Type B pancreatic cell (in vitro differentiated cells): ENCODE results near the gene NUP210L. TPM values are rescaled to one million over a fixed set of nuclear protein-coding genes. Genes with fewer than 3 reads are reported as not detected.

Experiments used
- DNase-seq: peaks from one replicate; pipeline ENCODE4 v3.0.0; 2021; ENCODE audit warnings: mixed read lengths; ENCODE audit not compliant: unreplicated experiment; ENCODE audit errors: extremely low spot score
- H3K27ac Mint-ChIP-seq: 2 replicates; pipeline ENCODE4 v1.8.0; 2021; ENCODE audit warnings: mild to moderate bottlenecking, mixed read lengths
- H3K27me3 Mint-ChIP-seq: 2 replicates; pipeline ENCODE4 v1.8.0; 2021; ENCODE audit warnings: mixed read lengths
- H3K36me3 Mint-ChIP-seq: 2 replicates; pipeline ENCODE4 v1.8.0; 2021; ENCODE audit warnings: mixed read lengths
- H3K4me1 Mint-ChIP-seq: one replicate; pipeline ENCODE4 v1.8.0; 2021; ENCODE audit warnings: mixed read lengths; ENCODE audit not compliant: unreplicated experiment
- H3K4me3 Mint-ChIP-seq: 2 replicates; pipeline ENCODE4 v1.8.0; 2021; ENCODE audit warnings: mild to moderate bottlenecking, mixed read lengths
- H3K9me3 Mint-ChIP-seq: 2 replicates; pipeline ENCODE4 v1.8.0; 2021; ENCODE audit warnings: mixed read lengths
- total RNA-seq: library from RNA; stranded (reverse); gene quantifications from 2 replicates; pipeline ENCODE4 v1.2.1, GENCODE V29; 2021; ENCODE audit warnings: low replicate concordance
- TF ChIP-seq, protein P1 (sequence below): fragments of 200-600 bp; sonication (generic); conservative IDR thresholded peaks from 2 replicates; pipeline ENCODE4 v1.5.0; 2021; ENCODE audit warnings: antibody characterized with exemption, mild to moderate bottlenecking

Gene NUP210L
- total RNA-seq, 1 donor from 2014 or later, result not detected

DNA sequence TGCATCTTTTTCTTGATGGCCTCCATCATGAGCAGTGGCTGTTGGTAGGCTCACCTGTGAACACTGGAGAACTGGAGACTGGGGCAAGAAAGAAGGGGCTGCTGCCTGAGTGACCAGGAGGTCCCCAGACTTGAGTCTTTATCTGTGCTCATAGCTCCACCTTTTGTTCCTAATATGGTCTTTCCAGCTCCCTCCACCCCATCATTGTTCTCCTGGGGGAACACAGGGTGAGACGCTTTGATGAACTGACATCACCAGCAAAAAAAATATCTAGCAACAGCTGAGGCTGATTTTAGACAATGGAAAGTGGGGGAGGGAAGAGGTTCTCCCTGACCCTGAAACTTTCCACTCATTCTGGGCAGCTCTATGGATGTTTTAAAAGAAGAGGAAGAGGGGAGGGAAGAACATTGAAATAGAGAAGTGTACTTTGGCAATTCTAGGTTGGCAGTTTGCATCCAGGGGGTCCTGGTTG lies 37.2 kb upstream of the NUP210L start, which contains the start of gene TPM3:
TSS of gene TPM3 (minus strand) at position 111 of the 472 bp plus-strand sequence. CDS start at position 29, 82 bp downstream.
- Mint-ChIP-seq H3K4me3 (no peak within 1 kb of the TSS), H3K27ac (peak within 1 kb of the TSS; percentile 1), H3K4me1 (peaks cover 25% of the 10 kb centered on the region), H3K27me3 (peaks cover 14% of the 10 kb centered on the region), H3K36me3 (no peaks in the 10 kb centered on the region), H3K9me3 (no peaks in the 10 kb centered on the region)
- TF ChIP-seq, protein P1, sequence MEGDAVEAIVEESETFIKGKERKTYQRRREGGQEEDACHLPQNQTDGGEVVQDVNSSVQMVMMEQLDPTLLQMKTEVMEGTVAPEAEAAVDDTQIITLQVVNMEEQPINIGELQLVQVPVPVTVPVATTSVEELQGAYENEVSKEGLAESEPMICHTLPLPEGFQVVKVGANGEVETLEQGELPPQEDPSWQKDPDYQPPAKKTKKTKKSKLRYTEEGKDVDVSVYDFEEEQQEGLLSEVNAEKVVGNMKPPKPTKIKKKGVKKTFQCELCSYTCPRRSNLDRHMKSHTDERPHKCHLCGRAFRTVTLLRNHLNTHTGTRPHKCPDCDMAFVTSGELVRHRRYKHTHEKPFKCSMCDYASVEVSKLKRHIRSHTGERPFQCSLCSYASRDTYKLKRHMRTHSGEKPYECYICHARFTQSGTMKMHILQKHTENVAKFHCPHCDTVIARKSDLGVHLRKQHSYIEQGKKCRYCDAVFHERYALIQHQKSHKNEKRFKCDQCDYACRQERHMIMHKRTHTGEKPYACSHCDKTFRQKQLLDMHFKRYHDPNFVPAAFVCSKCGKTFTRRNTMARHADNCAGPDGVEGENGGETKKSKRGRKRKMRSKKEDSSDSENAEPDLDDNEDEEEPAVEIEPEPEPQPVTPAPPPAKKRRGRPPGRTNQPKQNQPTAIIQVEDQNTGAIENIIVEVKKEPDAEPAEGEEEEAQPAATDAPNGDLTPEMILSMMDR, result no peak
- DNase-seq, result no peak

DNA sequence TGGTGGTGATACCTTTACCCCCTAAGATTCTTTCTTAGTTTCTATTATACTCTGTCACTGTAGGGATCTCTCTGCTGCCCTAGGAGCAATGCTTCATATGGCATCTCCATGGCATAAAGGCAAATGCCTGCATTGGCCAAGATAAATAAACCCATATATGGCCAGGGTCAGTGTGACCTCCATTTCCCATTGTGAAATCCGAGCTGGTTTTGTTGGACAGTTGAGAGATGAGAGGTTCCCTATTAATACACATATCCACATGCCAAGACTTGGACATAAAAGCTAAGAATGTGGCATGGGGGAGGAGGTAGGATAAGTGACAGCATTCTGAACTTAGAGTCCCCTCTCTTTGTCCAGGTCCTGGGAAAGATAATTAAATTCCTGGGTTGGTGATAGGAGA lies 35.7 kb upstream of the NUP210L start:
- TF ChIP-seq, protein P1, result no peak
- no peak for DNase-seq
- no peak overlapping the region for H3K4me3 Mint-ChIP-seq
- no peaks in the 10 kb centered on the region for H3K9me3 Mint-ChIP-seq
- no peaks in the 10 kb centered on the region for H3K36me3 Mint-ChIP-seq
- H3K27me3 Mint-ChIP-seq, result peaks cover 14% of the 10 kb centered on the region
- peaks cover 21% of the 10 kb centered on the region for H3K4me1 Mint-ChIP-seq
- no peak overlapping the region for H3K27ac Mint-ChIP-seq

DNA sequence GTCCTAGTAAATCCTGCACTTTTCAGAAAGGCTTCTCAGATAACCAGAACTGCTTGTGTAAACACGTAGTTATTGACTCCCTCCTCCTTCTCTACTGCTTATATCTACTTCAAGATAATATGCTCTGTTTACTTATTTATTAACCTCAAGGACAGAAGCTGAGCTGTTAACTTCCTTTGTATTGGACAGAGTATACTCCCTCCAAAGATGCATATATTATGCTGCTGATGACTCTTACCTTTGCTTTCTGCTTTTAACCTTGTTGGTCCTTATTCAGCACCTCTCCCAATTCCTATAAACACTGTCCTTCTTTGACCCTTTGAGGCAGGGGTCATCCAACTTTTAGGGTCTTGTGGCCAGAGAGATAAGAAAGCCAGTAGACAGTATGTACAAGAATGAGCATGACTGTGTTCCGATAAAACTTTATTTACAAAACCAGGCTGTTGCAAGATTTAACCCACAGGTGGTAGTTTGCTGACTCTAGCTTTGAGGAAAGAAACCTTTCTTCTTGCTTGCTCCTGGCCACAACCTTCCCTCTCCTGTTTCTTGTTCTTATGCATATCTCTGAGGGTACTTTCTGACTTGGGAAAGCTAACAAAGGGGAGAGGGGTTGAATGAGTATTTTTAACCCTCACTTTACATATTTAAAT lies 32.1 kb upstream of the NUP210L start:
- Mint-ChIP-seq H3K27ac (peak overlapping the region; percentile 49), H3K4me3 (no peak overlapping the region), H3K4me1 (peaks cover 24% of the 10 kb centered on the region), H3K27me3 (peaks cover 4% of the 10 kb centered on the region), H3K36me3 (peaks cover 4% of the 10 kb centered on the region), H3K9me3 (no peaks in the 10 kb centered on the region)
- no peak for DNase-seq
- TF ChIP-seq, protein P1, result no peak

DNA sequence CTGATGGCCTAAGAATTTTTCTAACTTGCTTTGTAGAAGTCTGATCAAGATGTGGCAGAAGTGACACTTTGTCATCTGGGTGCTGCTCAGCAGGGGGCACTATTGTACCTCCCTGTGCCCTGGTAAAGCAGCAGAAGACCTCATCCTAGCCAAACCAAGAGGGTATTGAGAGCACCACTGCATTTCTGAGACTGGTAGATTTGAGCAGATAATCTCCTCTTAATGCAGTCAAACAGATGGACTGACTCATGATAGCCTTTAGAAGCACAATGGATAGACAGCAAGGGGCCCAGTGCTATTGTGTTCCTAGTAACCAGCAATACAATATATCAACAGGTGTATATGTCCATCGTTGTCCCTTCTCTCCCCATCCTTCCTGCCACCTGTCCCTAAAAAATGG lies 31.3 kb upstream of the NUP210L start:
- peaks cover 4% of the 10 kb centered on the region for H3K36me3 Mint-ChIP-seq
- H3K4me3 Mint-ChIP-seq, result peak overlapping the region; percentile 13
- H3K4me1 Mint-ChIP-seq, result peaks cover 22% of the 10 kb centered on the region
- H3K27ac Mint-ChIP-seq, result peak overlapping the region; percentile 49
- peak; percentile 71 for DNase-seq
- peaks cover 4% of the 10 kb centered on the region for H3K27me3 Mint-ChIP-seq
- no peaks in the 10 kb centered on the region for H3K9me3 Mint-ChIP-seq
- TF ChIP-seq, protein P1, result peak; percentile 69

DNA sequence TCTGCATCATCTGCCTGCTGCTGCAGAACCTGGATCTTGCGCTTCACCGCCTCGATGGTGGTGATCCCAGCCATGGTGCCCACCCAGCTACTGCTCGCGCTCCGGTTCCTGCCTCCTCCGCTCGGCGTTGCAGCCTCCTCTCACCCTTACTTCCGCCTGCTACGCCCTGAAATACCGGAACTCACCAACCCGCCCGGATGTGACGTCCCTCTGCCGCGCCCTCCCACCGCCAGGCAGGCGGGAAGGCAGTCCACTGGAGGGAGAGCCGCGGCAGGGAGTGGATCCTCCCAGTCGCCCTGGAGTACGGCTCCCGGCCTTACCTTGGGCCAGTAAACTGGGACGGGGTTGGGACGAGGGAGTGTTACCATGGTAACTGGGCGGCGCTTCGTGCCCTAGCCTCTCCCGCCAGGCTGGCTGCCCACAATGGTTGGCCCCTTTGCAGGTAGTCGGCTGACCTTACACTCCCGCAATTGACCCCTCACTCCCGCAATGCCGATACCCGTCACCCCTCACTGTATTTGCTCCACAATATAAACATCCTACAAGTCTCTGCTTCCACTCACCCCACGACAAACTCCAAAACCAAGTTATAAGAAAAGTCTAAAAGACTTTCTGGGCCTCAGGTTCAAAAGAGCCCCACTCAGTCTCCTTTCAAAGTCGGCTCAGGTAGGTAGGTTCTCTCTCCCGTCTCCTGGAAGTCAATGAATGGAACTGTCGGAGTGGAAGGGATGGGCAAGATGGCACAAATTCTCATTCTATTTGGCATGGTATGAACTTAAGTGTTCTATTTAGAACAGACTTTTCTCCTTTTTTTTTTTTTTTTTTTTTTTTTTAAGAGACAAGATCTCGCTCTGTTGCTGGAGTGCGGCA lies 28.4 kb upstream of the NUP210L start:
- peaks cover 41% of the 10 kb centered on the region for H3K4me1 Mint-ChIP-seq
- peaks cover 15% of the 10 kb centered on the region for H3K36me3 Mint-ChIP-seq
- peaks cover 4% of the 10 kb centered on the region for H3K27me3 Mint-ChIP-seq
- H3K27ac Mint-ChIP-seq, result peak overlapping the region; percentile 99
- no peaks in the 10 kb centered on the region for H3K9me3 Mint-ChIP-seq
- peak overlapping the region; percentile 100 for H3K4me3 Mint-ChIP-seq
- TF ChIP-seq, protein P1, result peak; percentile 10
- peak; percentile 98 for DNase-seq
